Hepatocyte (in vitro differentiated cells): ENCODE data around the gene EFCAB6. TPM values are rescaled to one million over a fixed set of nuclear protein-coding genes. Genes with fewer than 3 reads are reported as not detected.

Experiments used
- DNase-seq: peaks from one replicate; pipeline ENCODE4 v3.0.0-alpha.2; 2016; ENCODE audit warnings: low spot score
- H2AFZ ChIP-seq: fragments of 200-600 bp; sonication (generic); 2 replicates; pipeline ENCODE4 v1.6.0; 2016; ENCODE audit warnings: antibody characterized with exemption, mild to moderate bottlenecking
- H3K27ac ChIP-seq: fragments of 200-600 bp; sonication (generic); 2 replicates; pipeline ENCODE4 v1.5.1; 2016; ENCODE audit warnings: mild to moderate bottlenecking
- H3K27me3 ChIP-seq: fragments of 200-600 bp; sonication (generic); 2 replicates; pipeline ENCODE4 v1.6.1; 2016
- H3K36me3 ChIP-seq: fragments of 200-600 bp; sonication (generic); replicated peaks from 2 replicates; pipeline ENCODE4 v1.5.1; 2016; ENCODE audit warnings: low read depth; ENCODE audit not compliant: insufficient read depth
- H3K4me1 ChIP-seq: fragments of 200-600 bp; sonication (generic); 2 replicates; pipeline ENCODE4 v1.5.1; 2016; ENCODE audit warnings: mild to moderate bottlenecking, moderate library complexity; ENCODE audit not compliant: insufficient read depth
- H3K4me2 ChIP-seq: fragments of 200-600 bp; sonication (generic); 2 replicates; pipeline ENCODE4 v1.6.0; 2016
- H3K4me3 ChIP-seq: fragments of 200-600 bp; sonication (generic); 2 replicates; pipeline ENCODE4 v1.5.1; 2016; ENCODE audit warnings: mild to moderate bottlenecking
- H3K79me2 ChIP-seq: fragments of 200-600 bp; sonication (generic); 2 replicates; pipeline ENCODE4 v1.6.0; 2017; ENCODE audit warnings: mild to moderate bottlenecking
- H3K9me2 ChIP-seq: fragments of 200-600 bp; sonication (generic); replicated peaks from 2 replicates; pipeline ENCODE4 v1.6.0; 2017; ENCODE audit warnings: mild to moderate bottlenecking; ENCODE audit not compliant: insufficient read depth
- H3K9me3 ChIP-seq: fragments of 200-600 bp; sonication (generic); 2 replicates; pipeline ENCODE4 v1.5.1; 2016; ENCODE audit warnings: low read depth, mild to moderate bottlenecking
- H4K20me1 ChIP-seq: fragments of 200-600 bp; sonication (generic); 2 replicates; pipeline ENCODE4 v1.6.0; 2016; ENCODE audit warnings: mild to moderate bottlenecking; ENCODE audit not compliant: insufficient read depth, poor library complexity, severe bottlenecking
- EZH2 ChIP-seq: fragments of 200-600 bp; sonication (generic); IDR thresholded peaks from 2 replicates; pipeline ENCODE4 v1.6.1; 2016; ENCODE audit warnings: antibody characterized with exemption, mild to moderate bottlenecking, borderline replicate concordance
- EZH2phosphoT487 ChIP-seq: fragments of 200-600 bp; sonication (generic); IDR thresholded peaks from one replicate; pipeline ENCODE4 v1.6.1; 2018; ENCODE audit warnings: antibody characterized with exemption, mild to moderate bottlenecking, low read depth, moderate library complexity; ENCODE audit not compliant: unreplicated experiment, severe bottlenecking
- WGBS: methylation state at CpG from one replicate; pipeline ENCODE4 v1.1.6; 2016; ENCODE audit warnings: low lambda C conversion rate; ENCODE audit errors: missing lambda C conversion rate; 5-methylcytosine and 5-hydroxymethylcytosine counted together
- polyA plus RNA-seq: library from polyadenylated mRNA; unstranded; fragments of >200 nt; fragmentation: Nextera tagmentation; extraction: Ambion mirVana; gene quantifications from 2 replicates; pipeline ENCODE4 v1.2.1, GENCODE V29; 2016
- total RNA-seq: library from RNA; depleted of rRNA; stranded (reverse); fragments of >200 nt; gene quantifications from 2 replicates; pipeline ENCODE4 v1.2.3, GENCODE V29; 2014
- TF ChIP-seq, protein P1 (sequence below): fragments of 200-600 bp; sonication (generic); IDR thresholded peaks from 2 replicates; pipeline ENCODE4 v1.5.1; 2016; ENCODE audit warnings: antibody characterized with exemption, mild to moderate bottlenecking; ENCODE audit not compliant: poor library complexity

EFCAB6 gene
- total and polyA plus RNA-seq, 2 experiments from 2014 or later = 0.59 to 2.1 TPM

DNA sequence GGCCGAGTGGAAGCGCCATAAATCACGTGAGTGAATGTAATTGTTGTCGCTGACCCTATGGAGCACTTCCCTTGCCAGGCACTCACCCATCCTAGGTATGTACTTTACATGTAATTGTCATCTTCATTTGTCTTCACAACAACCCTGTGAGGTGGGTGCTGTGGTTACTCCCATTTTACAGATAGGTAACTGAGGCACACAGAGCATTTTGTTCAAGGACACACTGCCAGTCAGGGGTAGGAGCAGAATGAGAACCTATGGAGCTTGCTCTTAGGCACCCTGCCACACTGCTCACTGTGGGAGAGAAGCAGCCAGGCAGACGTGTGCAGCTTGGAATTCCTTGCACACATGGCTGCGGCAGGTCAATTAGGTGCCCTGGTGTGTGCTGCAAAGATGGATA, 785 bp upstream of the EFCAB6 start:
- Histone ChIP-seq H3K27me3 (no peaks in the 10 kb centered on the region), H3K36me3 (no peaks in the 10 kb centered on the region), H3K4me3 (peak overlapping the region; percentile 62), H3K79me2 (peaks cover 10% of the 10 kb centered on the region), H3K4me1 (peaks cover 11% of the 10 kb centered on the region), H3K9me3 (no peaks in the 10 kb centered on the region), H2AFZ (peak overlapping the region; percentile 76), H3K9me2 (no peaks in the 10 kb centered on the region), H3K4me2 (peak overlapping the region; percentile 85), H4K20me1 (no peaks in the 10 kb centered on the region), H3K27ac (peak overlapping the region; percentile 80)
- TF ChIP-seq EZH2 (no peak), EZH2phosphoT487 (no peak)
- TF ChIP-seq, protein P1, sequence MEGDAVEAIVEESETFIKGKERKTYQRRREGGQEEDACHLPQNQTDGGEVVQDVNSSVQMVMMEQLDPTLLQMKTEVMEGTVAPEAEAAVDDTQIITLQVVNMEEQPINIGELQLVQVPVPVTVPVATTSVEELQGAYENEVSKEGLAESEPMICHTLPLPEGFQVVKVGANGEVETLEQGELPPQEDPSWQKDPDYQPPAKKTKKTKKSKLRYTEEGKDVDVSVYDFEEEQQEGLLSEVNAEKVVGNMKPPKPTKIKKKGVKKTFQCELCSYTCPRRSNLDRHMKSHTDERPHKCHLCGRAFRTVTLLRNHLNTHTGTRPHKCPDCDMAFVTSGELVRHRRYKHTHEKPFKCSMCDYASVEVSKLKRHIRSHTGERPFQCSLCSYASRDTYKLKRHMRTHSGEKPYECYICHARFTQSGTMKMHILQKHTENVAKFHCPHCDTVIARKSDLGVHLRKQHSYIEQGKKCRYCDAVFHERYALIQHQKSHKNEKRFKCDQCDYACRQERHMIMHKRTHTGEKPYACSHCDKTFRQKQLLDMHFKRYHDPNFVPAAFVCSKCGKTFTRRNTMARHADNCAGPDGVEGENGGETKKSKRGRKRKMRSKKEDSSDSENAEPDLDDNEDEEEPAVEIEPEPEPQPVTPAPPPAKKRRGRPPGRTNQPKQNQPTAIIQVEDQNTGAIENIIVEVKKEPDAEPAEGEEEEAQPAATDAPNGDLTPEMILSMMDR = no peak
- DNase-seq = no peak
- WGBS = 27% methylated on average over 6 of the region's 6 CpGs

DNA sequence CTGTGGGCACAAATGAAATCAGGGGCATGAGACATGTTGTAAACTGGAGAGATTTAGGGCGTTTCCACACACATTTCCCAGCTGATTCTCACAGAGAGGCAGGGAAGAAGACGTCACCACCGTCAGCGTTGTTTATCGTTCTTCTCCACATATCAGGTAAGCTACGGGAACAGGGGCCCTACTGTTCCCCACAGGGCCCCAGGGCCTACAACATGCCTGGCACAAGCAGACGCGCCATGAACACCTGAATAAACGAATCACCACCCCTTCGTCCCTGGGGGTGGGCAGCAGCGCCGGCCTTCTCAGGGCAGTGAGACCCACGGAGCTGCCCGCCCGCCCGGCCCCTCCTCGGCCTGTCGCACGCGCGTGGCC, 342 bp downstream of the EFCAB6 start:
- H2AFZ ChIP-seq = peak overlapping the region; percentile 72
- peak; percentile 55 for DNase-seq
- peak overlapping the region; percentile 61 for H3K4me3 ChIP-seq
- peak overlapping the region; percentile 90 for H3K4me2 ChIP-seq
- no peaks in the 10 kb centered on the region for H3K36me3 ChIP-seq
- peaks cover 10% of the 10 kb centered on the region for H3K79me2 ChIP-seq
- H3K9me3 ChIP-seq = no peaks in the 10 kb centered on the region
- TF ChIP-seq, protein P1 = no peak
- TF ChIP-seq EZH2 (no peak), EZH2phosphoT487 (no peak)
- peak overlapping the region; percentile 68 for H3K27ac ChIP-seq
- no peaks in the 10 kb centered on the region for H3K27me3 ChIP-seq
- WGBS = 2% methylated on average over 18 of the region's 21 CpGs
- H3K9me2 ChIP-seq = no peaks in the 10 kb centered on the region
- H4K20me1 ChIP-seq = no peaks in the 10 kb centered on the region
- H3K4me1 ChIP-seq = peaks cover 11% of the 10 kb centered on the region

DNA sequence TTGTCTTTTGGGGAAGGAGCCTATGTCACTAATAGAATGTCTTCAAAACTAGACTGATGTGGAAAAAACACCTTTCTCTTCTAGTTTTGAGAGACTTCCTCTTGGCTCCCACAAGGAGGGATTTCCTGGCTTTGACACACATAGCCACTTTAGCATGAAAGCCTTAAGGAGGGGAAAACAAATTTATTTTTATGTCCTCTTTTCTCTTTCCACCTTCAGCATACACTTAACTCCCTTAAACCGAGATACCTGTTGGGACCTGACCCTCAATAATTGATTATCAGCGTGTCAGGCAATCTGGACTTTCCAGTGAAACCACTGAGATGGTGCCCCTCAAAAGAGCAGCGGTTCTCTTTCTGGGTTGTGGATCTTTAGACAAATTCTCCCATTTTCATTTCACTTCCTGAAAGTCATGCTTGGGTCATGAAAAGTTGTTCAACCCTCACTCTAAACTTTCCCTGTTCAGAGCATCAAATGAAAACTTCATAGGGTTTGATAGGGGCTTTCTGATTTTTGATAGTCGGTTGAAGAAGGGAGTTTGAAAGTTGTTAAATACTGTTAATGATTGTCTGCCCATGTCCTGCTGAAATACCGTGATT, 9.1 kb downstream of the EFCAB6 start:
- DNase-seq = no peak
- no peak overlapping the region for H3K27ac ChIP-seq
- no peak overlapping the region for H3K4me2 ChIP-seq
- H3K4me3 ChIP-seq = no peak overlapping the region
- no peaks in the 10 kb centered on the region for H4K20me1 ChIP-seq
- peaks cover 15% of the 10 kb centered on the region for H3K9me3 ChIP-seq
- H2AFZ ChIP-seq = no peak overlapping the region
- H3K27me3 ChIP-seq = no peaks in the 10 kb centered on the region
- no peaks in the 10 kb centered on the region for H3K9me2 ChIP-seq
- no peak for TF ChIP-seq EZH2phosphoT487
- no peak for TF ChIP-seq EZH2
- TF ChIP-seq, protein P1 = no peak
- H3K36me3 ChIP-seq = no peaks in the 10 kb centered on the region
- WGBS = 85% methylated on average over 5 of the region's 5 CpGs
- H3K4me1 ChIP-seq = no peaks in the 10 kb centered on the region
- no peaks in the 10 kb centered on the region for H3K79me2 ChIP-seq

DNA sequence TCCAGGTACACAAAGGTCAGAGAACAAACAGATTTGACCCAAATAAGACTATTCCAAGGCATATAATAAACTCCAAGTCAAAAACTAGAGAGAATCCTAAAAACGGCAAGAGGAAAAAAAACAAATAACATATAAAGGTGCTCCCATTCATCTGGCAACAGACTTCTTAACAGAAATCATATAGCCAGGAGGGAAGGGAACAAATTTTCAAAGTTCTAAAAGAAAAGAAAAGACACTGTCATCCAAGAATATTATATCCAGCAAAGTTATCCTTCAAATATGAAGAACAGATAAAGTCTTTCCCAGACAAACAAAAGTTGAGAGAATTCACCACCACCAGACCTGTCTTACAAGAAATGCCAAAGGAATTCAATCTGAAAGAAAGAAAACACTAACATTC, 11.1 kb downstream of the EFCAB6 start:
- Histone ChIP-seq H3K27me3 (no peaks in the 10 kb centered on the region), H3K79me2 (no peaks in the 10 kb centered on the region), H3K36me3 (no peaks in the 10 kb centered on the region), H2AFZ (no peak overlapping the region), H3K4me3 (no peak overlapping the region), H3K9me3 (peaks cover 15% of the 10 kb centered on the region), H3K27ac (no peak overlapping the region), H4K20me1 (no peaks in the 10 kb centered on the region), H3K4me2 (no peak overlapping the region), H3K4me1 (no peaks in the 10 kb centered on the region), H3K9me2 (no peaks in the 10 kb centered on the region)
- no peak for DNase-seq
- WGBS = 87% methylated on average over 1 of the region's 1 CpG
- TF ChIP-seq, protein P1 = no peak
- TF ChIP-seq EZH2phosphoT487 (no peak), EZH2 (no peak)
